Parathyroid adenoma (tissue), 2 donors: ENCODE results near the gene LIM2.
"Not testable (repeated sequence)": the region's sequence is repeated elsewhere in the genome, so short reads cannot be mapped to it uniquely, and the experiment has no call there.

Experiments used
- H2AFZ ChIP-seq: fragments of 300-600 bp; sonication (generic); one replicate; pipeline ENCODE4 v1.7.0; 2017; ENCODE audit warnings: antibody characterized with exemption, mild to moderate bottlenecking
- H3K27ac ChIP-seq: fragments of 300-600 bp; sonication (generic); one replicate; pipeline ENCODE4 v1.7.0; 2017
- H3K27me3 ChIP-seq: fragments of 300-600 bp; sonication (generic); one replicate; pipeline ENCODE4 v1.7.0; 2017; ENCODE audit warnings: low read length; ENCODE audit not compliant: control insufficient read depth, insufficient read depth
- H3K36me3 ChIP-seq: fragments of 300-600 bp; sonication (generic); one replicate; pipeline ENCODE4 v1.7.0; 2017; ENCODE audit warnings: low read length; ENCODE audit not compliant: control insufficient read depth, insufficient read depth
- H3K4me1 ChIP-seq: fragments of 300-600 bp; sonication (generic); one replicate; pipeline ENCODE4 v1.7.0; 2017; ENCODE audit warnings: control low read depth
- H3K4me2 ChIP-seq: fragments of 300-600 bp; sonication (generic); one replicate; pipeline ENCODE4 v1.7.0; 2017; ENCODE audit warnings: low read length
- H3K4me3 ChIP-seq: fragments of 300-600 bp; sonication (generic); one replicate; pipeline ENCODE4 v1.7.0; 2017; ENCODE audit warnings: low read depth, low read length
- H3K79me2 ChIP-seq: fragments of 300-600 bp; sonication (generic); one replicate; pipeline ENCODE4 v1.7.0; 2017; ENCODE audit warnings: control low read depth
- H3K9ac ChIP-seq: fragments of 300-600 bp; sonication (generic); one replicate; pipeline ENCODE4 v1.7.0; 2017; ENCODE audit warnings: mild to moderate bottlenecking
- H3K9me3 ChIP-seq: fragments of 300-600 bp; sonication (generic); one replicate; pipeline ENCODE4 v1.7.0; 2017; ENCODE audit warnings: low read length; ENCODE audit not compliant: control insufficient read depth
- TF ChIP-seq, protein P1 (sequence below): fragments of 300-600 bp; sonication (generic); IDR thresholded peaks from one replicate; pipeline ENCODE4 v1.7.0; 2017; ENCODE audit warnings: antibody characterized with exemption, mild to moderate bottlenecking
- donor health status: primary hyperparathyroidism.

LIM2 gene

DNA sequence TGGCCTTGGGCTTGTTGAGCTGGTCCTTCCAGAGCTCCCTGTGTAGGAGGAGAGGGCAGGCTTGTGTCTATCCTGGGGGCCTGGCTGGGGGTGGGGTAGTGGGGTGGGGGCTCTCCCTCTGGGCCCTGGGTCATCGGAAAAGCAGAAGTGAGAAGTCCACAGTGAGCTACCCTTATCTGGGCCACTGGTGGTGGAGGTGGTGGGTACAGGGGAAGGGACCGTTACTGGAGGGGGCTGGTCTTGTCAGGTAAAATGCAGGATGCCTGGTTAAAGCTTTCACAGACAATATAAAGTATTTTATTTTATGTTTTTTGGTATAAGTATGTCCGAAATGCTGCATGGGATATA is 30.0 kb upstream of the LIM2 start:
- H2AFZ ChIP-seq = no peak overlapping the region
- TF ChIP-seq, protein P1, sequence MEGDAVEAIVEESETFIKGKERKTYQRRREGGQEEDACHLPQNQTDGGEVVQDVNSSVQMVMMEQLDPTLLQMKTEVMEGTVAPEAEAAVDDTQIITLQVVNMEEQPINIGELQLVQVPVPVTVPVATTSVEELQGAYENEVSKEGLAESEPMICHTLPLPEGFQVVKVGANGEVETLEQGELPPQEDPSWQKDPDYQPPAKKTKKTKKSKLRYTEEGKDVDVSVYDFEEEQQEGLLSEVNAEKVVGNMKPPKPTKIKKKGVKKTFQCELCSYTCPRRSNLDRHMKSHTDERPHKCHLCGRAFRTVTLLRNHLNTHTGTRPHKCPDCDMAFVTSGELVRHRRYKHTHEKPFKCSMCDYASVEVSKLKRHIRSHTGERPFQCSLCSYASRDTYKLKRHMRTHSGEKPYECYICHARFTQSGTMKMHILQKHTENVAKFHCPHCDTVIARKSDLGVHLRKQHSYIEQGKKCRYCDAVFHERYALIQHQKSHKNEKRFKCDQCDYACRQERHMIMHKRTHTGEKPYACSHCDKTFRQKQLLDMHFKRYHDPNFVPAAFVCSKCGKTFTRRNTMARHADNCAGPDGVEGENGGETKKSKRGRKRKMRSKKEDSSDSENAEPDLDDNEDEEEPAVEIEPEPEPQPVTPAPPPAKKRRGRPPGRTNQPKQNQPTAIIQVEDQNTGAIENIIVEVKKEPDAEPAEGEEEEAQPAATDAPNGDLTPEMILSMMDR = no peak
- no peaks in the 10 kb centered on the region for H3K9me3 ChIP-seq
- H3K27ac ChIP-seq = no peak overlapping the region
- no peak overlapping the region for H3K4me2 ChIP-seq
- no peak overlapping the region for H3K4me3 ChIP-seq
- no peaks in the 10 kb centered on the region for H3K27me3 ChIP-seq
- H3K9ac ChIP-seq = no peak overlapping the region
- no peaks in the 10 kb centered on the region for H3K79me2 ChIP-seq
- peaks cover 5% of the 10 kb centered on the region for H3K4me1 ChIP-seq
- no peaks in the 10 kb centered on the region for H3K36me3 ChIP-seq

DNA sequence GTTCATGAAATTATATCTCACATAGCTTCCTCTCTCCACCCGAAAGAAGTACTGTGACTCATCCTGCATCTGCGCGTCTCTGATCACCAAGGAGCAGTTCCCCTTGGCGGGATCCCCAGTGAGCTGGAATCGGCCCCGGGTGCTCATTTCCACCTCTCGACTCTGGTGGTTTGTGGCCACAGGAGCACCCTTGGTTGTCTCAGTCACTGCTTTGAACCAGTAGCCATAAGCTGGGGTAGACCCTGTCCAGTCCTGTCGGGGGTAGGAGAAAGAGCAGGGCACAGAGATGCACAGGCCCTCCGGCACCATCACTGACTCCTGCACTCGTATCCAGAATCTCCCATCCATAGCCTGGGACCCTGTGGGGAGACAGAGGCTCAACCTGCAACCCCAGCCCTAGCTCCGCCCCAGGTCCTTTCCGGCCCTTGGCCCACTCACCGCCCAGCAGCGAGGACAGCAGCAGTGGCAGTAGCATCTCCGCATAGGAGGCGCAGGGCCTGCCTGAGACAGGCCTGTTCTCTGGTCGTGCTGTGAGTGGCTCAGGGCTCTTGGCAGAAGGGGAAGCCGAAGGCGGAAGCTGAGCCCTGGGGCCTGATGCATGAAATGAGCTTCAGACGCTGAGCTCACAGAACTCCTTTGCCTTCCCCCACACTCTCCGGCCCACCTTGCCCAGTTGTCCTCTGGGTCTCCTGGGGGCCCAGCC is 29.5 kb upstream of the LIM2 start, which contains the start of gene SIGLEC10:
SIGLEC10 (minus strand) TSS at position 536 of the 703 bp plus-strand sequence; CDS start at position 475, 61 bp downstream.
- no peaks in the 10 kb centered on the region for H3K36me3 ChIP-seq
- no peaks in the 10 kb centered on the region for H3K27me3 ChIP-seq
- H3K4me3 ChIP-seq = no peak within 1 kb of the TSS
- H3K4me2 ChIP-seq = no peak within 1 kb of the TSS
- no peaks in the 10 kb centered on the region for H3K9me3 ChIP-seq
- no peaks in the 10 kb centered on the region for H3K79me2 ChIP-seq
- H2AFZ ChIP-seq = no peak within 1 kb of the TSS
- no peak within 1 kb of the TSS for H3K27ac ChIP-seq
- TF ChIP-seq, protein P1 = no peak
- H3K9ac ChIP-seq = no peak within 1 kb of the TSS
- H3K4me1 ChIP-seq = peaks cover 9% of the 10 kb centered on the region

DNA sequence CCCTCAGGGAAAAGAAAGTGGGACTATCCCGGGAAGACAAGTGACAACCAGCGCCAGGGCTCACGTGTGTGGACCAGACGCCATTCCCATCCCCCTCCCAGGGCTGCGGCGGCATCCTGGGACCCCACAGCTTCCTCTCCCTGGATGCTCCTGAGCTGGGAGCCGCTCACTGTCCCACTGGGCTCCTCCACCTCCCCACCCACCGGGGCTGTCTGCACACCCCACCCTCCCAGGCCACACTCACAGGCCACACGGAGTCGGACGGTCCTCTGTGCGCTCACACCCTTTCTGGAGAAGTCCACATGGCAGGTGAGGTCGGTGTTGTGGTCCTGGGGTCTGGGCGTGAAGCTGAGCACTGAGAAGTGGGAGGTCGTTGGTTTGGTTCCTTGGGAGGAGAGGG is 28.6 kb upstream of the LIM2 start:
- H3K4me1 ChIP-seq, H3K27me3 ChIP-seq, H3K36me3 ChIP-seq, H3K27ac ChIP-seq, H3K9me3 ChIP-seq, H2AFZ ChIP-seq, H3K9ac ChIP-seq, H3K4me2 ChIP-seq, H3K79me2 ChIP-seq, H3K4me3 ChIP-seq: not testable (repeated sequence)

DNA sequence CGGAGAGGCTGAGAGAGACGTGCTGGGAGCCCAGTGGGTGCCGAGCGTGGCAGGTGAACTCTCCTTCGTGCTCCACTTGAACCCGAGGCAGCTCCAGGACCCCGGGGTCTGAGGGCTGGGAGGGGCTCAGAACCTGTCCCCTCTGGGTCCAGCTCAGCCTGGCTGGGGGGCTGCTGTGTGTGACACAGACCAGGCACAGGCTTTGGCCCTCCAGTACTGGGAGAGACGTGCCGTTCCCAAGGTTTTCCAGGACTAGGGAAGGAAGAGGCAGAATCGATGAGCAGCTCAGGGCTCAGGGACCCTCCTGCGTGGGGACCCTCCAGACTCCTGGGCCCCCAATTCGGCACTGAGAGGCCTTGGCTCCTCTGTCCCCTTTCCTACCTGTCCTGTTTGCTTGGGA is 27.4 kb upstream of the LIM2 start:
- Histone ChIP-seq H3K4me2 (no peak overlapping the region), H3K9ac (no peak overlapping the region), H3K9me3 (no peaks in the 10 kb centered on the region), H3K4me1 (peaks cover 9% of the 10 kb centered on the region), H3K79me2 (no peaks in the 10 kb centered on the region), H3K4me3 (no peak overlapping the region), H3K27me3 (no peaks in the 10 kb centered on the region), H3K27ac (no peak overlapping the region), H2AFZ (no peak overlapping the region), H3K36me3 (no peaks in the 10 kb centered on the region)
- TF ChIP-seq, protein P1 = no peak

DNA sequence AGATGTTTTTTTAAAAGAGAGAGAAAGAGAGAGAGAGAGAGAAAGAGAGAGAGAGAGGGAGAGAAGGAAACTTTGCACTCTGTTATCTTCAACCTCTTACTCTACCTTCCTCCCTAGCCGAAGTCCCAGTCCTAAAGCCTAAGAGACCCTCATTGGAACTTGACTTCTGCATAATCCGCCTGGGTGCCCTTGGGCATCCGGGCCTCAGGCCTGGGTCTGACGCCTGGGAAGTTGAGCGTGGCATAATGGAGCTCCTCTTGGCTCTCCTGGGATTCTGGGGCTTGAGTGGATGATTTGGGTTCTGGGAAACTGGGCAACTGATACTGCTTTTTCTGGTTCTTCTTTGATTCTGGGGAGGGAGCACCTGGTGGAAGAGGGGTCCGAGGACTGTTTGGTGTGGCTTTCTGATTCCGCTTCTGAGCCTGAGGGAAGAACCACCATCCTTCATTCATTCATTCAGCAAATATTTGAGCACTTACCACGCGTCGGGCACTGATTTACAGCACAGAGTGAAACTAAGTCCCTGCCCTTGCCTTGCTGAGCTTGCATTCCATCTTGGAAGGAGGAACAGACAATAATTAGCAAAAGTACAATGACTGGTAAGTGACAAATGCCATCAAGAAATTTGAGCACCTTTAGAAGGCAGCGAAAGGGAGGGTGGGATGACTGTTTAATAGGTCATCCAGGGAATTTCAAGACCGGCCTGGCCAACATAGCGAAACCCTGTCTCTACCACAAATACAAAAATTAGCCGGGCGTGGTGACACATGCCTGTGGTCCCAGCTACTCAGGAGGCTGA is 23.4 kb upstream of the LIM2 start:
- H3K4me1 ChIP-seq = peaks cover 9% of the 10 kb centered on the region
- no peak overlapping the region for H2AFZ ChIP-seq
- H3K27ac ChIP-seq = no peak overlapping the region
- H3K9ac ChIP-seq = no peak overlapping the region
- no peak overlapping the region for H3K4me2 ChIP-seq
- no peak overlapping the region for H3K4me3 ChIP-seq
- no peaks in the 10 kb centered on the region for H3K9me3 ChIP-seq
- TF ChIP-seq, protein P1 = no peak
- no peaks in the 10 kb centered on the region for H3K27me3 ChIP-seq
- H3K79me2 ChIP-seq = no peaks in the 10 kb centered on the region
- H3K36me3 ChIP-seq = no peaks in the 10 kb centered on the region
